GM12878 (cell line): ENCODE data around the gene MLN. TPM values are rescaled to one million over a fixed set of nuclear protein-coding genes. Genes with fewer than 3 reads are reported as not detected.

Source experiments
- ATAC-seq: fragments of 200-7000 bp; cut with Tn5 transposase; 3 replicates; pipeline ENCODE4 v1.9.1; 2020; ENCODE audit warnings: mild to moderate bottlenecking, moderate library complexity
- BruUV-seq: library from RNA; stranded (reverse); fragments of 400-500 nt; replicated peaks from 2 replicates; lab custom pipeline; 2021; lab: Mats Ljungman, UMichigan
- CTCF ChIA-PET: fragments of 300-600 bp; sonication (Branson Sonifier 250); formaldehyde crosslinking; extraction: SDS; loops from one replicate; lab custom pipeline; 2021; ENCODE audit warnings: inconsistent platforms; lab: Yijun Ruan, JAX
- POLR2A ChIA-PET: fragments of 350-600 bp; formaldehyde crosslinking; extraction: SDS; loops from one replicate; lab custom pipeline; 2021; ENCODE audit warnings: inconsistent platforms; lab: Charles Lee
- RAD21 ChIA-PET: fragments of 300-600 bp; sonication (Branson Sonifier 250); formaldehyde crosslinking; loops from one replicate; lab custom pipeline; 2023; ENCODE audit warnings: antibody characterized with exemption; ENCODE audit not compliant: unreplicated experiment; lab: Charles Lee
- SMC1A ChIA-PET: fragments of 300-600 bp; sonication (Branson Sonifier 250); formaldehyde crosslinking; loops from one replicate; lab custom pipeline; 2023; ENCODE audit not compliant: unreplicated experiment, uncharacterized antibody; lab: Charles Lee
- DNase-seq: peaks from one replicate; pipeline ENCODE4 v3.0.0-alpha.2; 2011; ENCODE audit warnings: low read depth, low spot score
- FAIRE-seq: peaks from 3 replicates; lab custom pipeline; 2011; peaks lifted over from hg19 to GRCh38; lab: Jason Lieb, UNC
- H2AFZ ChIP-seq: 2 replicates; pipeline ENCODE4 v1.6.0; 2011; ENCODE audit warnings: low read depth, low read length, control low read depth; ENCODE audit not compliant: control insufficient read depth
- H3K27ac ChIP-seq: 2 replicates; pipeline ENCODE4 v1.5.1; 2011; ENCODE audit warnings: control low read depth; ENCODE audit not compliant: control insufficient read depth, insufficient read depth
- H3K27me3 ChIP-seq, 2 experiments: replicated peaks in 1 of 2; 2 replicates each; pipeline versions ENCODE4 v1.6.0 to v1.6.1; 2011; ENCODE audit warnings: low read length in 1 of 2; ENCODE audit not compliant: control insufficient read depth in 2 of 2, insufficient read depth in 2 of 2
- H3K36me3 ChIP-seq, 2 experiments: 2 replicates each; pipeline ENCODE4 v1.5.1; 2011; ENCODE audit warnings: low read length in 1 of 2; ENCODE audit not compliant: control insufficient read depth in 2 of 2, insufficient read depth in 2 of 2
- H3K4me1 ChIP-seq: 2 replicates; pipeline ENCODE4 v1.6.1; 2011; ENCODE audit warnings: mild to moderate bottlenecking, low read length, moderate library complexity, mixed read lengths; ENCODE audit not compliant: control insufficient read depth, insufficient read depth
- H3K4me2 ChIP-seq: 2 replicates; pipeline ENCODE4 v1.6.0; 2011; ENCODE audit warnings: control low read depth; ENCODE audit not compliant: control insufficient read depth, insufficient read depth
- H3K4me3 ChIP-seq: fragments of 200-600 bp; sonication (generic); 2 replicates; pipeline ENCODE4 v1.5.1; 2016
- H3K79me2 ChIP-seq: 2 replicates; pipeline ENCODE4 v1.6.0; 2011; ENCODE audit warnings: low read length; ENCODE audit not compliant: control insufficient read depth, insufficient read depth
- H3K9ac ChIP-seq: 2 replicates; pipeline ENCODE4 v1.8.0; 2011; ENCODE audit warnings: low read length, control low read depth, mixed read lengths; ENCODE audit not compliant: control insufficient read depth, insufficient read depth
- H3K9me3 ChIP-seq: replicated peaks from 3 replicates; pipeline ENCODE4 v1.5.1; 2011; ENCODE audit warnings: mild to moderate bottlenecking, low read length; ENCODE audit not compliant: control insufficient read depth, insufficient read depth
- H4K20me1 ChIP-seq: 2 replicates; pipeline ENCODE4 v1.6.0; 2011; ENCODE audit not compliant: control insufficient read depth, insufficient read depth
- ASH2L ChIP-seq: fragments of 300-600, 200-600 bp; sonication (generic); IDR thresholded peaks from 2 replicates; pipeline ENCODE4 v1.6.1; 2017; ENCODE audit warnings: low read depth, mild to moderate bottlenecking, borderline replicate concordance
- HDGF ChIP-seq: fragments of 450-650 bp; IDR thresholded peaks from 2 replicates; pipeline ENCODE4 v1.6.1; 2016; ENCODE audit warnings: antibody characterized with exemption
- POLR2A ChIP-seq: IDR thresholded peaks from 2 replicates; pipeline ENCODE4 v1.6.1; 2011; ENCODE audit warnings: low read depth, mild to moderate bottlenecking, low read length
- ZNF217 ChIP-seq: fragments of 450-650 bp; IDR thresholded peaks from 2 replicates; pipeline ENCODE4 v1.6.1; 2017; ENCODE audit warnings: antibody characterized with exemption, mild to moderate bottlenecking
- ZNF24 ChIP-seq: fragments of 450-650 bp; IDR thresholded peaks from 2 replicates; pipeline ENCODE4 v1.6.1; 2017; ENCODE audit warnings: antibody characterized with exemption, mild to moderate bottlenecking
- WGBS: methylation state at CpG from one replicate; pipeline ENCODE4 v1.1.6; 2016; ENCODE audit warnings: low lambda C conversion rate; ENCODE audit not compliant: insufficient replicate concordance, insufficient coverage; ENCODE audit errors: missing lambda C conversion rate; 5-methylcytosine and 5-hydroxymethylcytosine counted together
- in situ Hi-C: fragments of 300-500 bp; cut with MboI; formaldehyde crosslinking; loops from 9 replicates; pipeline ENCODE4 v1.14.3; 2018; ENCODE audit warnings: mixed read lengths
- intact Hi-C: fragments of 100-400 bp; cut with micrococcal nuclease; formaldehyde crosslinking; loops from one replicate; pipeline ENCODE4 v1.14.2; 2022; ENCODE audit not compliant: unreplicated experiment
- polyA plus RNA-seq, 11 experiments: library from polyadenylated mRNA; depleted of rRNA in 4 of 11; unstranded in 6 of 11; stranded (reverse) in 5 of 11; fragments of >200 nt; fragmentation: Nextera tagmentation in 4 of 11; fragmentation: Illumina TruSeq in 1 of 11; extraction: Ambion mirVana in 4 of 11; extraction: Trizol in 1 of 11; gene quantifications; 1 replicate in 1 of 11; 2 replicates in 10 of 11; pipeline versions ENCODE4 v1.2.1 to v1.2.3, GENCODE V29; 2011 to 2016; ENCODE audit warnings: inconsistent platforms in 2 of 11, missing spikeins in 2 of 11, low read depth in 1 of 11
- total RNA-seq, 4 experiments: library from RNA; depleted of rRNA in 3 of 4; stranded (reverse); fragments of >200 nt in 3 of 4; fragmentation: Illumina TruSeq in 1 of 4; extraction: Trizol in 1 of 4; gene quantifications; 2 replicates each; pipeline versions ENCODE4 v1.2.1 to v1.2.3, GENCODE V29; 2013 to 2021

Gene MLN
- total and polyA plus RNA-seq, 10 of the 15 experiments (the other 5 are each of a cell fraction or from before 2014, with no cell fraction given): not detected

DNA sequence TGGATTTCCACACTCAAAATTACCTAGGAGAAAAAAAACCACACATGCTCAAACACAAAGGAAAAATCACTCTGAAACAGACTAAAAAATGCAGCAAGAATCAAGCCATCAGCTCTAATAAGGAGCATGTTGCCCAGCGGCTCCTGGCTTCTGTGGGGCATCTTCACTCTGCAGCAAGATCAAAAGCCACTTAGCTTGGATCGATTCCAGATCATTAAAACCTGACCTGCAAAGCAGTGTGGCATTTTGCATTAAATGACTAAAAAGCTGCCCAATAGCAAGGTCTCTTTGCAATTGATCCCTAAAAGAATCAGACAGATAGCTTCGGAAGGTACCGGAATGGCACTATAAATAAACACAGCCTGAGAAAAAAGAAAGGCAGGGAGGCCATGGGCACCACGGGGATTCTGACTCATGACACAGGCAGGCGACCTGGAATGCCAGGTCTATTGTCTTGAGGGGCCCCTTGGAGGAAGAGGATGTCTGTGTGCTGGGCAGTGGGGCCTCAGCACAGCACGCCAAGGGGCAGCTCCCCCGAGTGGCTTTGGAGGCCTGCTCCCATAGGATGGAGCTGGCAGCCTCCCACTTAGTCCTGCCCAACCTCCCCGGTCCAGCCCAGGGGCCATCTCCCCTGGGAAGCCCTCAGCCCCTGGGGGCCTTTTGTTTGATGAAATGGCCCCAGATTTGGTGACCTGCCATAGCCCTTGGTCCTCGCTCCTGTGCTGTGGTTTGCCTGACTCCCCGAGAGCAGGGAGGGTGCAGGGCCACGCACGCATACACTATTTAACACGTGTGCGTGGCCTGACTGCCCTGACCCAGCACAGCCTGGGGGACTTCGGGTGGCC lies 22.4 kb downstream of the MLN start:
- Histone ChIP-seq H3K4me2 (no peak overlapping the region), H3K27me3 (no peaks in the 10 kb centered on the region), H2AFZ (no peak overlapping the region), H3K9ac (no peak overlapping the region), H4K20me1 (no peaks in the 10 kb centered on the region; the same call in 1 of the 2 replicates), H3K9me3 (no peaks in the 10 kb centered on the region), H3K4me3 (no peak overlapping the region), H3K4me1 (no peaks in the 10 kb centered on the region), H3K36me3 (peaks cover 11 to 41% of the 10 kb centered on the region in 2 experiments), H3K27ac (no peak overlapping the region), H3K79me2 (peaks cover 5% of the 10 kb centered on the region)
- SMC1A ChIA-PET: no interaction called here
- no peak for ATAC-seq
- RAD21 ChIA-PET: no interaction called here
- CTCF ChIA-PET: interaction anchor here (4.9 kb wide), 1 partner anchor 12 kb away, joined by 33 read pairs; no protein-coding TSS in a partner anchor
- FAIRE-seq: no peak
- 79% methylated on average over 16 of the region's 16 CpGs for WGBS
- in situ Hi-C loops (no loop called here), intact Hi-C loops (no loop called here)
- POLR2A ChIA-PET: no interaction called here
- DNase-seq: no peak
- BruUV-seq: no TSS peak
- TF ChIP-seq ASH2L (no peak), POLR2A (peak; percentile 28; the same call in 1 of the 2 replicates)
- TF ChIP-seq, all 136 proteins: peak for 1

DNA sequence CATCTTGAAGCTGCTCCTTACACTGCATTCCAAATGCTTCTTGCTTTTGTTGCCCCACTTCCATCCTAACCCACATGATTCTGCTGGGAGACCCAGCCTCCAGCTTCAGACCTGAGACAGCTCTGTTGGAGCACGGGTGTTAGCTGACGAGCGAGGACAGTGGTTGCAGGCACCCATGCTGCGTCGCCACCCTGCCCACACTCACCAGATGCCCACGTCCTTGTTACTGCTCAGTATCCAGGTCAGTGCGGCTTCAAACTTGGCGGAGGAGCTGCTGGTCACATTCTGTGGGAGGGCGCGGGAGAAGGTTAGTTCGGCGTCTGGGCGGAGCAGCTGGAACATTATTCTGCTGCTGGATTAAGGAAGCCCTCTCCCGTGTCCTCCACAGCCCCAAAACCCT lies 23.9 kb downstream of the MLN start:
- ChIA-PET POLR2A (no interaction called here), RAD21 (no interaction called here), CTCF (interaction anchor here (1.2 to 4.9 kb wide), 3 partner anchors 10 to 69 kb away, joined by 4 to 33 read pairs (median 4); partner anchors contain the start of gene UQCC2)
- FAIRE-seq (no peak), ATAC-seq (no peak), DNase-seq (no peak)
- Histone ChIP-seq H3K4me1 (no peaks in the 10 kb centered on the region), H4K20me1 (no peaks in the 10 kb centered on the region), H3K4me3 (no peak overlapping the region), H3K36me3 (peaks cover 15 to 45% of the 10 kb centered on the region in 2 experiments), H2AFZ (no peak overlapping the region)
- intact Hi-C loops: no loop called here
- in situ Hi-C loops: no loop called here
- TF ChIP-seq POLR2A: 0 out of 2 replicates have a peak, but pooled peaks have one; percentile 22
- TF ChIP-seq ZNF24: no peak
- no peak for TF ChIP-seq ZNF217
- no peak for TF ChIP-seq HDGF
- TF ChIP-seq, all 136 proteins: peak for 1
- BruUV-seq: no TSS peak
- WGBS: 86% methylated on average over 13 of the region's 14 CpGs
- Histone ChIP-seq H3K4me2 (no peak overlapping the region), H3K9me3 (no peaks in the 10 kb centered on the region), H3K9ac (no peak overlapping the region), H3K79me2 (no peaks in the 10 kb centered on the region), H3K27ac (no peak overlapping the region), H3K27me3 (no peaks in the 10 kb centered on the region)
- SMC1A ChIA-PET: no interaction called here
